H9 (cell line): ENCODE measurements around the gene TTLL1. TPM values are rescaled to one million over a fixed set of nuclear protein-coding genes. Genes with fewer than 3 reads are reported as not detected.

ENCODE experiments used
- DNase-seq: peaks from one replicate; pipeline ENCODE4 v3.0.0-alpha.2; 2017
- H2AFZ ChIP-seq: one replicate; pipeline ENCODE4 v1.6.1; 2013; ENCODE audit warnings: mild to moderate bottlenecking, low read length, control low read depth, moderate library complexity
- H2AK5ac ChIP-seq: 2 replicates; pipeline ENCODE4 v1.6.1; 2013; ENCODE audit warnings: low read length, control low read depth, mixed read lengths; ENCODE audit not compliant: insufficient read length
- H2BK120ac ChIP-seq: one replicate; pipeline ENCODE4 v1.6.1; 2013; ENCODE audit warnings: low read depth, mild to moderate bottlenecking, low read length, control low read depth, inconsistent platforms; ENCODE audit not compliant: poor library complexity, severe bottlenecking
- H2BK12ac ChIP-seq: 2 replicates; pipeline ENCODE4 v1.6.1; 2013; ENCODE audit warnings: low read length, control low read depth, mixed read lengths, low read depth; ENCODE audit not compliant: insufficient read length
- H2BK15ac ChIP-seq: 2 replicates; pipeline ENCODE4 v1.6.1; 2013; ENCODE audit warnings: low read depth, low read length, control low read depth
- H2BK20ac ChIP-seq: one replicate; pipeline ENCODE4 v1.6.1; 2013; ENCODE audit warnings: low read depth, mild to moderate bottlenecking, low read length, control low read depth, inconsistent platforms; ENCODE audit not compliant: poor library complexity, severe bottlenecking
- H2BK5ac ChIP-seq: 2 replicates; pipeline ENCODE4 v1.6.1; 2013; ENCODE audit warnings: low read length, control low read depth, mixed read lengths; ENCODE audit not compliant: insufficient read length
- H3K14ac ChIP-seq: 2 replicates; pipeline ENCODE4 v1.6.1; 2013; ENCODE audit warnings: low read length, control low read depth; ENCODE audit not compliant: insufficient read depth
- H3K18ac ChIP-seq: 2 replicates; pipeline ENCODE4 v1.6.1; 2013; ENCODE audit warnings: low read depth, mild to moderate bottlenecking, mixed read lengths, low read length, control low read depth; ENCODE audit not compliant: insufficient read length
- H3K23ac ChIP-seq: 2 replicates; pipeline ENCODE4 v1.6.1; 2013; ENCODE audit warnings: low read length, control low read depth, mixed read lengths, low read depth; ENCODE audit not compliant: insufficient read length
- H3K23me2 ChIP-seq: 2 replicates; pipeline ENCODE4 v1.6.1; 2013; ENCODE audit warnings: low read depth, mild to moderate bottlenecking, mixed read lengths, low read length, control low read depth; ENCODE audit not compliant: insufficient read length, poor library complexity, severe bottlenecking
- H3K27ac ChIP-seq: 2 replicates; pipeline ENCODE4 v1.5.1; 2013; ENCODE audit warnings: low read length, control low read depth, mixed read lengths, low read depth; ENCODE audit not compliant: insufficient read length
- H3K27me3 ChIP-seq: 2 replicates; pipeline ENCODE4 v1.6.1; 2013; ENCODE audit warnings: low read length, control low read depth, inconsistent platforms; ENCODE audit not compliant: insufficient read depth
- H3K4ac ChIP-seq: 2 replicates; pipeline ENCODE4 v1.6.1; 2013; ENCODE audit warnings: low read depth, mild to moderate bottlenecking, control low read depth, inconsistent platforms, low read length, moderate library complexity
- H3K4me1 ChIP-seq: 2 replicates; pipeline ENCODE4 v1.6.1; 2013; ENCODE audit warnings: low read length, control low read depth, inconsistent platforms; ENCODE audit not compliant: insufficient read depth
- H3K4me2 ChIP-seq: 2 replicates; pipeline ENCODE4 v1.6.1; 2013; ENCODE audit warnings: low read length, control low read depth, mixed read lengths; ENCODE audit not compliant: insufficient read length, insufficient read depth
- H3K56ac ChIP-seq: 2 replicates; pipeline ENCODE4 v1.6.1; 2013; ENCODE audit warnings: low read depth, mild to moderate bottlenecking, mixed read lengths, low read length, control low read depth; ENCODE audit not compliant: insufficient read length
- H3K79me1 ChIP-seq: 2 replicates; pipeline ENCODE4 v1.6.1; 2013; ENCODE audit warnings: low read depth, mild to moderate bottlenecking, moderate library complexity, low read length, control low read depth, inconsistent platforms; ENCODE audit not compliant: insufficient read depth, poor library complexity, severe bottlenecking
- H3K79me2 ChIP-seq: 2 replicates; pipeline ENCODE4 v1.6.1; 2013; ENCODE audit warnings: low read length, control low read depth, inconsistent platforms; ENCODE audit not compliant: insufficient read depth
- H3K9ac ChIP-seq: 2 replicates; pipeline ENCODE4 v1.6.1; 2013; ENCODE audit warnings: low read length, control low read depth, mixed read lengths; ENCODE audit not compliant: insufficient read length; ENCODE audit errors: extremely low read depth
- H3K9me3 ChIP-seq: one replicate; pipeline ENCODE4 v1.6.1; 2013; ENCODE audit warnings: low read depth, low read length, inconsistent platforms; ENCODE audit not compliant: control insufficient read depth
- H3T11ph ChIP-seq: one replicate; pipeline ENCODE4 v1.6.1; 2013; ENCODE audit warnings: mild to moderate bottlenecking, low read length, control low read depth, inconsistent platforms
- H4K20me1 ChIP-seq: one replicate; pipeline ENCODE4 v1.6.1; 2013; ENCODE audit not compliant: control insufficient read depth, insufficient read length, insufficient read depth
- H4K5ac ChIP-seq: 2 replicates; pipeline ENCODE4 v1.6.1; 2013; ENCODE audit warnings: low read depth, mild to moderate bottlenecking, mixed read lengths, low read length, control low read depth; ENCODE audit not compliant: insufficient read length
- H4K8ac ChIP-seq: replicated peaks from 2 replicates; pipeline ENCODE4 v1.6.1; 2013; ENCODE audit warnings: low read length, control low read depth, mixed read lengths, low read depth; ENCODE audit not compliant: insufficient read length
- H4K91ac ChIP-seq: 2 replicates; pipeline ENCODE4 v1.6.1; 2013; ENCODE audit warnings: low read depth, mild to moderate bottlenecking, moderate library complexity, mixed read lengths, low read length, control low read depth; ENCODE audit not compliant: insufficient read length
- H3K27ac Mint-ChIP-seq, 3 experiments: 2 replicates in 2 of 3; 3 replicates in 1 of 3; pipeline ENCODE4 v1.8.0; 2020 to 2021; ENCODE audit warnings: mixed read lengths in 3 of 3, mild to moderate bottlenecking in 1 of 3, moderate library complexity in 1 of 3
- H3K27me3 Mint-ChIP-seq: 2 replicates; pipeline ENCODE4 v1.8.0; 2021; ENCODE audit warnings: low read depth, mild to moderate bottlenecking, moderate library complexity, mixed read lengths
- H3K36me3 Mint-ChIP-seq, 3 experiments: 2 replicates in 2 of 3; 3 replicates in 1 of 3; pipeline ENCODE4 v1.8.0; 2020 to 2021; ENCODE audit warnings: low read depth in 3 of 3, mixed read lengths in 3 of 3; ENCODE audit not compliant: insufficient read depth in 1 of 3
- H3K4me1 Mint-ChIP-seq, 2 experiments: 2 replicates each; pipeline ENCODE4 v1.8.0; 2020; ENCODE audit warnings: mixed read lengths in 2 of 2
- H3K4me3 Mint-ChIP-seq, 2 experiments: 2 replicates in 1 of 2; 3 replicates in 1 of 2; pipeline ENCODE4 v1.8.0; 2020 to 2021; ENCODE audit warnings: mild to moderate bottlenecking in 2 of 2, mixed read lengths in 2 of 2, moderate library complexity in 1 of 2
- H3K9me3 Mint-ChIP-seq, 2 experiments: 2 replicates in 1 of 2; 3 replicates in 1 of 2; pipeline ENCODE4 v1.8.0; 2020; ENCODE audit warnings: mild to moderate bottlenecking in 2 of 2, mixed read lengths in 2 of 2, moderate library complexity in 1 of 2
- WGBS: extraction: QIAGEN DNeasy Blood & Tissue Kit; methylation state at CpG from one replicate; pipeline ENCODE4 v1.1.7; 2013; ENCODE audit warnings: missing lambda C conversion rate, low lambda C conversion rate, mixed read lengths; ENCODE audit not compliant: insufficient read length; ENCODE audit errors: extremely low coverage; 5-methylcytosine and 5-hydroxymethylcytosine counted together
- total RNA-seq: library from RNA; stranded (reverse); gene quantifications from 2 replicates; pipeline ENCODE4 v1.2.1, GENCODE V29; 2021
- TF ChIP-seq, protein P1 (sequence below): fragments of 200-600 bp; sonication (generic); conservative IDR thresholded peaks from 3 replicates; pipeline ENCODE4 v1.8.0; 2021; ENCODE audit warnings: antibody characterized with exemption, mild to moderate bottlenecking

The TTLL1 gene
- total RNA-seq, 1 experiment from 2014 or later, result 4.1 TPM

DNA sequence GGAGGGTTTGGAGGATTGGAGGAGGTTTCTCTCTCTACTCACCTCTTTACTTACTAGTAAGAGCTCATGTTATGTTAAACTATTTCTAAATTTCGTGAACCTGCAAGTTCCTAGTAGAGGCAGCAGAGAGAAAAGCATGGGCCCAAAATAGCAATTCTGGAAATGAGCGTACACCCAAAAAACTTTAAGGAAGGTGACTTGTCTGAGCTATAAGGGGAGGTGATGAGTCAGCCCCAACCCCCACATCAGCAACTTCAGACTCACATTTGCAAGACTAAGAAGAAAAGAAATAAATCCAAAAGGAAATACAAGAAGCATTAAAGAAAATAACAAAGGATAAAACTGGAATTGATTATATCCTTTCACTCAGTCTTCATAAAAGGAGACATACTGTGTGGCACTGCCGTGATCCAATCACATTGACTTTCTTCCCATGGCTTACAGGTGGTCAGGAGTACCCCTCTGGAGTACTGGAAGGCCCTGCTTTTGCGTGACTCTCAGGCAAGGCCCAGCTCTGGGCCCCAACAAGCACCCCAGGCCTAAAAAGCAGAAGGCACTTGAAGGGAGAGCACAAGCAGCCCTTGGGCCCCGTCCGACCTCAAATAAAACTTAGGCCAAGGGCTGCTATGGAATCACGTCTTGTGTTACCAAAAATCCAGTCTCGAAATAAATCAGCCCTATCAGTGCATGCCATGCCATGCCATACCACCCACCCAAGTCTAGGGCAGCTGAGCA is 88.6 kb downstream of the TTLL1 start:
- Histone ChIP-seq H3K27ac (no peak overlapping the region), H3K9ac (no peak overlapping the region), H3K4me2 (no peak overlapping the region), H2BK12ac (no peak overlapping the region), H4K5ac (no peak overlapping the region), H3K79me1 (peaks cover 11% of the 10 kb centered on the region), H3K27me3 (no peaks in the 10 kb centered on the region), H2BK120ac (no peak overlapping the region), H4K20me1 (no peaks in the 10 kb centered on the region), H3K4ac (no peak overlapping the region), H2AK5ac (no peak overlapping the region), H4K91ac (no peak overlapping the region), H2AFZ (no peak overlapping the region), H2BK5ac (no peak overlapping the region), H3K9me3 (no peaks in the 10 kb centered on the region), H3T11ph (no peak overlapping the region), H3K14ac (no peak overlapping the region), H2BK15ac (no peak overlapping the region), H3K23me2 (no peaks in the 10 kb centered on the region), H2BK20ac (no peak overlapping the region), H3K18ac (no peak overlapping the region), H3K56ac (no peak overlapping the region), H4K8ac (no peak overlapping the region), H3K4me1 (peaks cover 10% of the 10 kb centered on the region; the same call in 1 of the 2 replicates), H3K23ac (no peak overlapping the region), H3K79me2 (peaks cover 40% of the 10 kb centered on the region; the same call in 1 of the 2 replicates)
- peak overlapping the region; percentile 38 to 76 (median 58); a peak in 4 of 7 replicates for H3K27ac Mint-ChIP-seq
- peaks cover 9 to 10% of the 10 kb centered on the region in 2 experiments for H3K9me3 Mint-ChIP-seq
- DNase-seq, result no peak
- no CpG with 5 or more reads among the region's 8 CpGs for WGBS
- H3K4me1 Mint-ChIP-seq, result peaks cover 59 to 68% of the 10 kb centered on the region in 2 experiments
- peaks cover 10 to 25% (median 14%) of the 10 kb centered on the region in 3 experiments for H3K36me3 Mint-ChIP-seq
- no peaks in the 10 kb centered on the region for H3K27me3 Mint-ChIP-seq
- TF ChIP-seq, protein P1, sequence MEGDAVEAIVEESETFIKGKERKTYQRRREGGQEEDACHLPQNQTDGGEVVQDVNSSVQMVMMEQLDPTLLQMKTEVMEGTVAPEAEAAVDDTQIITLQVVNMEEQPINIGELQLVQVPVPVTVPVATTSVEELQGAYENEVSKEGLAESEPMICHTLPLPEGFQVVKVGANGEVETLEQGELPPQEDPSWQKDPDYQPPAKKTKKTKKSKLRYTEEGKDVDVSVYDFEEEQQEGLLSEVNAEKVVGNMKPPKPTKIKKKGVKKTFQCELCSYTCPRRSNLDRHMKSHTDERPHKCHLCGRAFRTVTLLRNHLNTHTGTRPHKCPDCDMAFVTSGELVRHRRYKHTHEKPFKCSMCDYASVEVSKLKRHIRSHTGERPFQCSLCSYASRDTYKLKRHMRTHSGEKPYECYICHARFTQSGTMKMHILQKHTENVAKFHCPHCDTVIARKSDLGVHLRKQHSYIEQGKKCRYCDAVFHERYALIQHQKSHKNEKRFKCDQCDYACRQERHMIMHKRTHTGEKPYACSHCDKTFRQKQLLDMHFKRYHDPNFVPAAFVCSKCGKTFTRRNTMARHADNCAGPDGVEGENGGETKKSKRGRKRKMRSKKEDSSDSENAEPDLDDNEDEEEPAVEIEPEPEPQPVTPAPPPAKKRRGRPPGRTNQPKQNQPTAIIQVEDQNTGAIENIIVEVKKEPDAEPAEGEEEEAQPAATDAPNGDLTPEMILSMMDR, result no peak
- no peak overlapping the region for H3K4me3 Mint-ChIP-seq
